GM21528 (cell line): ENCODE measurements around the gene R3HDM4.
"Not testable (repeated sequence)": the region's sequence is repeated elsewhere in the genome, so short reads cannot be mapped to it uniquely, and the experiment has no call there.

Source experiments
- ATAC-seq: cut with Tn5 transposase; IDR thresholded peaks from one replicate; pipeline ENCODE4 v1.9.1; 2021; ENCODE audit warnings: mild to moderate bottlenecking, moderate library complexity; ENCODE audit not compliant: unreplicated experiment, low FRiP score

R3HDM4 gene

GRCh38 chr19:896999-897398, 16.0 kb downstream of the R3HDM4 start:
- ATAC-seq: no peak

DNA sequence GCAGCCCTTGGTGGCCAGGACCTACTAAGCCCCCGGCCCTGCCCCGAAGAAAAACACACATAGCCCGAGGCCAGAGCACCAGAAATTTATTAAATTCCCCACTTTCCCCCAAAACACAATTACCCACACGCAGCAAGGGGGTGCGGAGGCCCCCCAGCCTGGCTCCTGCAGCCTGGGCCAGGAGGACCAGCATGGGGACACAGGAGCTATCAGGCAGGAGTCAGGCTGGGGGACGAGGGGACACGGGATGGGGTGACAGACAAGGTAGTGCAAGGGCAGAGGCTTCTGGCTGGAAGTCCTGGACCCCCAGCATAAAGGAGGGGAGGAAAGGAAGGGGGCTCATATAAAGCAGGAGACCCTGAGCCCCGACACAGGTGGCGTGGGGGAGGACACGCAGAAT, 16.6 kb downstream of the R3HDM4 start:
- no peak for ATAC-seq

GRCh38 chr19:892894-893689, 19.9 kb downstream of the R3HDM4 start, which contains the start of the genes MED16 and RNU6-9:
TSS of gene MED16 (minus strand) at chr19:893187. CDS start at chr19:891131, 2,056 bp downstream.
TSS of gene RNU6-9 (plus strand) at chr19:893484.
- peak; percentile 86 for ATAC-seq

DNA sequence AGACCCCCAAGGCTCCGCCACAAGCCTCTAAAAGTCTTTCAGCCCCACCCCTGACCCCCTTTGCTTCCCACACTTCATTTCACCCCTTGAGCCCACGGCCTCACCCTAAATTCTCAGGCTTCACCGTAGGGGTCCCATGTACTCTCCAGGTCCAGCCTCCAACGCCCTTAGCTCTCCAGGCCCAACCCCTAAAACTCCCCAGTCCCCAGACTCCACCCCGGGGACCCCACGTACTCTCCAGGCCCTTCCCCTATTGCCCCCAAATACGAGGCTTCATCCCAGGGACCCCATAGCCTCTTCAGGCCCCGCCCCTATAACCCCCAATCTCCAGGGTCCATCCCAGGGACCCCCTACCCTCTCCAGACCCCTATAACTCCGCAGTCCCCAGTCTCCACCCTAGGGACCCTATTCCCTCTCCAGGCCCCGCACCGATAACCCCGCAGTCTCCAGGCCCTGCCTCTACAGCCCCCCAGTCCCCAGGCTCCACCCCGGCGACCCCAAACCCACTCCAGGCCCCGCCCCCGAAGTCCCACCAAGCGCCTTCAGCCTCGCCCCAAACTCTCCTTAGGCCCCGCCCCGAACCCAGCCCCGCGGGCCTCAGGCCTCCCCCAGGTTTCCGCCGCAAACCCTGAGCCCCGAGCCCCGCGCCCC, 20.7 kb downstream of the R3HDM4 start:
- ATAC-seq: peak; percentile 16

GRCh38 chr19:891421-892200, 21.4 kb downstream of the R3HDM4 start:
- not testable (repeated sequence) for ATAC-seq

- ATAC-seq: no peak
Measured at GRCh38 chr19:890831-891230, 22.2 kb downstream of the R3HDM4 start.

- no peak for ATAC-seq
Measured at GRCh38 chr19:889662-890295, 23.2 kb downstream of the R3HDM4 start.

DNA sequence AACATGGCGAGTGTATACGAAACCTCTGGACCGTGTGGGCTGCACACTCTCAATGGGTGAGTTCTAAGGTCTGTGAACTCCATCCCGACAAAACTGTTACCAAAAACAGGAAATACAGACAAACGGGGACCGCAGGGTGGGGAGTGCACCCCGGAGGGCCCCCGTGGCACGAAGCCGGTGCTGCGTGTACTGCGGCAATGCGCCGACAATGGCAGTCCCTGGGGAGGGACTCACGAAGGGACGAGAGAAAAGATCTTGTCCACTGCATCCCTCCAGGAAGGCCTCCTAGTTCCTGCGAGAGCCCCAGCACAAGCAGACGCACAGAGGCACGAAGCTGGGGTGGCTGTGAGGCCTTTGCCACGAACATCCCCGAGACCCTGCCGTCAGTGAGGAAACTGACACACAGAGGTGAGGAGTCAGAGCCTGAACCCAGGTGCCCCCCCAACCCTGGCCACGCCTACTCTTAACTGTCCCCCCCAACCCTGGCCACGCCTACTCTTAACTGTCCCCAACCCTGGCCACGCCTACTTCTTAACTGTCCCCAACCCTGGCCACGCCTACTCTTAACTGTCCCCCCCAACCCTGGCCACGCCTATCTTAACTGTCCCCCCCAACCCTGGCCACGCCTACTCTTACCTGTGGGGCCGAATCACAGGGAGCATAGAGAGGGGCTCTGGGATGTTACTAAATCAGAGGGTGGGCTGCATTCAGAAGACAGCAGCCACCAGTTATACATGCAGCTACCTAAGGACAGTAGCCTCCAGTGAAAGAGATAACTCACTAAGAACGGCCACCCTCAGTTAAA, 24.2 kb downstream of the R3HDM4 start:
- ATAC-seq: no peak

DNA sequence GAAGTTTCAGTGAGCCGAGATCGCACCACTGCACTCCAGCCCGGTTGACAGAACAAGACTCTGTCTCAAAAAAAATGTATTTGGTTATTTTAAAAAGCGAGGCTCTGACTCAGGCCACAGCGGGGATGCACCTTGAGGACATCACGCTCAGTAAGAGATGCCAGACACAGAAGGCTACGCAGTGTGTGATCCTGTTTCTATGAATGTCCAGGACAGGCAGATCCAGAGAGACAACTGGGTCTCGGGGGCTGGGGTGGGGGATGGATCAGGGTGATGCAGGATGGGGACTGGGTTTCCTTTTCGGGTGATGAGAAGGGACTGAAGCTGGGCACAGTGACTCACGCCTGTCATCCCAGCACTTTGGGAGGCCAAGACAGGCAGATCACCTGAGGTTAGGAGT, 25.4 kb downstream of the R3HDM4 start:
- no peak for ATAC-seq

GRCh38 chr19:887072-887471, 25.9 kb downstream of the R3HDM4 start:
- ATAC-seq: no peak

DNA sequence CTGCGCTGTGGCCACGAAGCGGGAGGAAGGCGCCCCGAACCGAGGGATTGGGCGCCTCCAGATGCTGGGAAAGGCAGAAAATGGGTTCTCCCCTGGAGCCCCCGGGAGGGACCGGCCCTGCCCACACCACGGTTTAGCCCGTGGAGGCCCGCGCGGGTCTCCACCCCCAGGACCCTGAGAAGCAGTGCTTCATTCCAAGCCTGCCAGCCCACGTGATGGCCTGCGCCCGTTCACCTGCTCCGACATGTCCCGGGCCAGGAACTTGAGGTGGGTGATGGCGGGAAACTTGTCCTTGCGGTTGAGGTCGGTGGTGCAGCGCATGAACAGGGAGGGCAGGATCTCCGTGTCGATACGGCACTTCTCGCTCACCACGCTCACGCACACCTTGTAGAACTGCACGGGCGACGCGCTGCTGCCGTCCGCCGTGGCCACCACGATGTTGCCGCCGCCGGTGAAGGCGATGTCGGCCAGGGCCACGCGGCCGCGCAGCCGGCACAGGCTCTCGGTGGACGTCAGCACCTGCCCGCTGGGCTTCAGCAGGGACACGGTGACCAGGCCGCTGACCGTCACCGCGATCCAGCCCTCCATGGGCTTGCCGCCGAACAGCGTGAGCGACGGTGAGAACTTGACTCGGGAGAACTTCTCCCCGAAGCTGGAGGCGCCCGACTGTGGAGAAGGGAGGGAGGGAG, 27.3 kb downstream of the R3HDM4 start:
- no peak for ATAC-seq

GRCh38 chr19:884420-885211, 28.4 kb downstream of the R3HDM4 start:
- no peak for ATAC-seq

DNA sequence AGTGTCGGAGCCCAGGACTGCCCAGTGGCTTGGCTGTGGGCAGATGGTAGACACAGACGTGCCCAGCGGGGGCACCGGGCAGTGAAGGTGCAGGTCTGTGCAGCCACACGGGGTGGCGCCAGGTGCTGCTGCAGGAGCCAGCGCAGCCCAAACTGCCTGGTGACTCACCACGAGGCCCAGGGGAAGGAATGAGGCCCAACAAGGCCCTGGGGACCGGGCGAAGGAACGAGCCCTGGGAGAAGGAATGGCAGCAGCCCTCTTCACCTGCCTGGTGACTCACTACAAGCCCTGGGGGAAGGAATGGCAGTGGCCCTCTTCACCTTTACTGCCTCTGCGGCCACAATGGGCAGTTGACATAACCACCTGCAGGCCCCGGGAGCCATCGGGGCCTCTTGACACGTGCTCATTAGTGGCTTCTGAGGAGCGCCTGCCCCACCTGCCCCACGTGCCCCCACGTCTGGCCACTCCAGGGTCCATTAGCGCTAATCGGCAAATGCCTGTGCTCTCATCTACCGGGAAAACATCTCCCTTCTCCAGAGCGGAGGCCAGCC, 29.3 kb downstream of the R3HDM4 start:
- no peak for ATAC-seq

DNA sequence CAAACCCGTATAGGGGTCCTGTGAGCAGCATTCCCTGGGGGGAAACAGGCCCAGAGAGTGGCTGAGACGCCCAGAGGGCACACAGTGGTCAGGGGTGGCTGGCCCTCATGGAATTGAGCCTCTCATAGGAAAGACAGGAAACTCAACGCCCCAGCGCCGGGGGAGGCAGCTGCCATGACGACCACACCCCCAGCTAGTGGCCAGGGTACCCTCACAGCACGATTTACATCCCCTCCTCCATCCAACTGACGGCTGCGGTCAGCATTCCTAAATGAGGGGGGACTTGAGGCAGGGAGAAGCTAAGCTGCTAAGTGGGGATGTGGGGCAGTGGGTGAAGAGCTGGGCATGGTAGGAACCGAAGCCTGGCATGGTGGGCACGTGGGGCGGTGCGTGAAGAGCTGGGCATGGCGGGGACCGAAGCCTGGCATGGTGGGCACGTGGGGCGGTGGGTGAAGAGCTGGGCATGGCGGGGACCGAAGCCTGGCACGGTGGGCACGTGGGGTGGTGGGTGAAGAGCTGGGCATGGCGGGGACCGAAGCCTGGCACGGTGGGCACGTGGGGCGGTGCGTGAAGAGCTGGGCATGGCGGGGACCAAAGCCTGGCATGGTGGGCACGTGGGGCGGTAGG, 30.0 kb downstream of the R3HDM4 start:
- ATAC-seq: no peak

DNA sequence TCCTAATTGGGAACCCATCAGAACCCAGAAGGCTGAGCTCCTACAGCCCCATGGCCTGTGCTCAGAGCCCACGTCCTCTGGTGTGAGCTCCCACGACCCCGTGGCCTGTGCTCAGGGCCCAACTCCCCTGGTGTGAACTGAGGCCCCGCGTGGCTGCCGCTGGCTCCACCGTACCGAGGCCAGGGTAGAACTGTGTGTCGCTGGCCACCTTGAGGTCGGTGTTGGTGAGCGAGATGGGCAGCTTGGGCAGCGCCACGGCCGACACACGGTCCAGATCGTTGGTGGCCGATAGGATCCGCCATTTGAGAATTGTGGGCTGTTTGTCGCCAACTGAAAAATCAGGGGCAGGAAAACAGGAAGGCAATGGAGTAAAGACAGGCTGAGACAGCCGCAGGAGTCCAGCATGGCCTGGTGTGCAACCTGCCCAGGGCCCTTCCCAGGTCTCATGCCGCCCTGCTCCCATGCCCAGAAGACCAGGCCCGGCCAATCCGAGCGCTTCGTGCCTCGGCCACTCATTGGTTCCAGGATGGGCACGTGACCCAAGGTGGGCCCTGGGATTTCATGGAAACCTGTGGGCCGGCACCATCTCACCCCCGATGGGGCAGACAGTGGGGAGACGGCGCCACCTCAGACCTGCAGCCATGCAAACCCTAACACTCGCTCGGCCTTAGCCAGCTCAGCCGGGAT, 31.5 kb downstream of the R3HDM4 start:
- ATAC-seq: no peak

DNA sequence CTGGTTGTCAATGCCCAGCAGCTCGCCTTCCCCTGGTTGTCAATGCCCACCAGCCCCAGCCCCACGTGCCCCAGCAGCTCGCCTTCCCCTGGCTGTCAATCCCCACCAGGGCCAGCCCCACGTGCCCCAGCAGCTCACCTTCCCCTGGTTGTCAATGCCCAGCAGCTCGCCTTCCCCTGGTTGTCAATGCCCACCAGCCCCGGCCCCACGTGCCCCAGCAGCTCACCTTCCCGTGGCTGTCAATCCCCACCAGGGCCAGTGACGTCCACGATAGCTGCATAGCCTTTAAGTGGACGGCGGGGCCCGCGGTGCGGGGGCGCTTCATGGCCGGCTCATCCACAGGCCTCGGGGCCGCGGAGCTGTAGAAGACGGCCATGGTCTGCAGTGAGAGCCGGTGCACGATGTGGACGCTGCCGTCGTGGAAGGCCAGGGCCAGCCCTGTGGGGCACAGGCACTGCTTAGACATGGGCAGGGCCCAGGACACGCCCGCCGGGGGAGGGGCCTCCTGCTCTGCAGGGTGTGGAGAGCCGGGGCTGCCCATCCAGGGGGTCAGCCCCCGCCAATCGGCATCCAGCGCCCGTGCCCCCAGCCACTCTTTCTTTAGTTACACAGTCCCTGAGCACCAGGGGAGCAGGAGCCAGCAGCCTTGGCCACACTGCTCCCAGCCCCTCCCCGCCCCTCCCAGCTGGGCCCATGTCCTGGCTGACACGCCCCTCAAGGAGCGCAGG, 33.1 kb downstream of the R3HDM4 start:
- no peak for ATAC-seq
